BJ (cell line): Measurements from ENCODE around the gene OTOP2. TPM values are rescaled to one million over a fixed set of nuclear protein-coding genes. Genes with fewer than 3 reads are reported as not detected.

ENCODE experiments used
- CTCF ChIA-PET: fragments of 350-600 bp; formaldehyde crosslinking; extraction: SDS; loops from one replicate; lab custom pipeline; 2021; ENCODE audit warnings: antibody characterized with exemption, inconsistent platforms; lab: Yijun Ruan, JAX
- POLR2A ChIA-PET: fragments of 300-600 bp; sonication (Branson Sonifier 250); formaldehyde crosslinking; extraction: SDS; loops from one replicate; lab custom pipeline; 2021; ENCODE audit warnings: antibody characterized with exemption; lab: Charles Lee
- DNase-seq: peaks from one replicate; pipeline ENCODE4 v3.0.0-alpha.2; 2011; ENCODE audit warnings: low read depth
- H3K27me3 ChIP-seq: 2 replicates; pipeline ENCODE4 v1.6.0; 2011; ENCODE audit warnings: low read length; ENCODE audit not compliant: control insufficient read depth, insufficient read depth
- H3K36me3 ChIP-seq: 2 replicates; pipeline ENCODE4 v1.5.1; 2011; ENCODE audit warnings: low read length; ENCODE audit not compliant: control insufficient read depth, insufficient read depth
- H3K4me3 ChIP-seq: 2 replicates; pipeline ENCODE4 v1.5.1; 2011; ENCODE audit warnings: low read depth, mild to moderate bottlenecking, control low read depth, low read length
- CTCF ChIP-seq: IDR thresholded peaks from 2 replicates; pipeline ENCODE4 v1.5.1; 2011; ENCODE audit warnings: low read depth, mild to moderate bottlenecking, control low read depth, inconsistent platforms, low read length, moderate library complexity; ENCODE audit not compliant: insufficient read depth
- polyA plus RNA-seq: library from polyadenylated mRNA; depleted of rRNA; stranded (reverse); fragments of >200 nt; gene quantifications from 2 replicates; pipeline ENCODE4 v1.2.3, GENCODE V29; 2011

The OTOP2 gene
- polyA plus RNA-seq, 1 experiment: not detected

DNA sequence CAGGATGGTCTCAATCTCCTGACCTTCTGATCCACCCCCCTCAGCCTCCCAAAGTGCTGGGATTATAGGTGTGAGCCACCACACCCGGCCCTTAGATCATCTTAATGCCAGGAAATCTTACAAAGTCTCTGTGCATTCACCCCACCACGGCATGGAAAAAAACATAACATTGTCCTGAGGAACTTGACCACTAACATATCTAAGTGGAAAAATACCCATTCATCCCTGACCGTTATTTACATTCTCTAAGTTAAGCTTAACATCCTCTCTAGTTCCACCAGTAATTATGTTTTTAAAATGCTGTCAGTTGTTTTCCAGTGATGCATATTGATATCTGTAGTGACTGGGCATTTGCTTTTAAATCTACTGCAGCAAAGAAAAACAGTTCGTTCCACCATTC is 51.9 kb downstream of the OTOP2 start:
- ChIA-PET CTCF (interaction anchor here (0.9 to 1.4 kb wide), 3 partner anchors 14 to 36 kb away, joined by 3 to 6 read pairs (median 4); partner anchors contain the start of gene MRPL58), POLR2A (no interaction called here)
- no peak for DNase-seq
- H3K4me3 ChIP-seq: no peak overlapping the region
- no peak for TF ChIP-seq CTCF
- peaks cover 10% of the 10 kb centered on the region for H3K27me3 ChIP-seq
- H3K36me3 ChIP-seq: no peaks in the 10 kb centered on the region

- H3K27me3 ChIP-seq: peaks cover 6% of the 10 kb centered on the region
- no peak for DNase-seq
- TF ChIP-seq CTCF: no peak
- ChIA-PET CTCF (interaction anchor here (1.0 to 1.5 kb wide), 2 partner anchors 10 to 16 kb away, joined by 3 to 5 read pairs; partner anchors contain the start of gene CDR2L), POLR2A (no interaction called here)
- H3K4me3 ChIP-seq: no peak overlapping the region
- no peaks in the 10 kb centered on the region for H3K36me3 ChIP-seq
These were observed 53.7 kb downstream of the OTOP2 start for GRCh38 chr17:74977802-74978201.

DNA sequence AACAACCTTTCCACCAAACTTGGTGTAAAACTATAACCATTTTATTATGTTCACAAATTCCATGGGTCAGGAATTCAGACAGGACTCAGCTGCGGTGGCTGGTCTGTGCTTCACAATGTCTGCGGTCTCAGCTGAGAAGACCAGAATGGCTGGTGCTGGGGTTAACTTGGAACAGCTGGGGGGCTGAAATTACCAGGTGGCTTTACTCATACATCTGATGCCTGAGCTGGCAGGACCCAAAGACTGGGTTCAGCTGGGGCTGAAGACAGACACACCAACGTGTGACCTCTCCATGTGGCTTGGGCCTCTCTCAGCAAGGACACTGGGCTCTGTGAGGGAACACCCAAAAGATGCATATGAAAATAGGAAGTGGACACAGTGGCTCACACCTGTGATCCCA is 54.2 kb downstream of the OTOP2 start:
- Histone ChIP-seq H3K4me3 (no peak overlapping the region), H3K27me3 (peaks cover 1% of the 10 kb centered on the region), H3K36me3 (no peaks in the 10 kb centered on the region)
- POLR2A ChIA-PET: no interaction called here
- TF ChIP-seq CTCF: no peak
- CTCF ChIA-PET: interaction anchor here (1.0 to 1.5 kb wide), 2 partner anchors 9 to 17 kb away, joined by 3 to 5 read pairs; partner anchors contain the start of gene CDR2L
- no peak for DNase-seq

GRCh38 chr17:74979408-74980146 is 55.5 kb downstream of the OTOP2 start:
- ChIA-PET POLR2A (no interaction called here), CTCF (interaction anchor here (2.5 kb wide), 1 partner anchor 18 kb away, joined by 7 read pairs; no protein-coding TSS in a partner anchor)
- H3K36me3 ChIP-seq: no peaks in the 10 kb centered on the region
- TF ChIP-seq CTCF: no peak
- no peak for DNase-seq
- H3K27me3 ChIP-seq: peaks cover 1% of the 10 kb centered on the region; the same call in 1 of the 2 replicates
- no peak overlapping the region for H3K4me3 ChIP-seq

GRCh38 chr17:74981318-74981978 is 57.4 kb downstream of the OTOP2 start:
- H3K4me3 ChIP-seq: peak overlapping the region; percentile 61
- DNase-seq: no peak
- TF ChIP-seq CTCF: no peak
- peaks cover 1% of the 10 kb centered on the region; the same call in 1 of the 2 replicates for H3K27me3 ChIP-seq
- ChIA-PET POLR2A (no interaction called here), CTCF (interaction anchor here (2.5 kb wide), 1 partner anchor 20 kb away, joined by 7 read pairs; no protein-coding TSS in a partner anchor)
- no peaks in the 10 kb centered on the region for H3K36me3 ChIP-seq
